Measurements from ENCODE around the gene ORM1. TPM values are rescaled to one million over a fixed set of nuclear protein-coding genes. Genes with fewer than 3 reads are reported as not detected.

Gene ORM1
- total and polyA plus RNA-seq, 2 of the 8 experiments (the other 6 are each of a cell fraction or from before 2014, with no cell fraction given): 0.32 TPM; not detected in 1

GRCh38 chr9:114351932-114352331 is 29.0 kb downstream of the ORM1 start (continued):
- no peak for TF ChIP-seq USF2 (IDR thresholded peaks at IDR 0.05; ENCODE audit: low read length)
- no peak for TF ChIP-seq SP2 (IDR thresholded peaks at IDR 0.05; ENCODE audit: low read length)
- no peak for TF ChIP-seq TAF7 (optimal IDR thresholded peaks at IDR 0.05; ENCODE audit: borderline replicate concordance, low read depth, low read length)
- TF ChIP-seq HDAC2 (IDR thresholded peaks at IDR 0.05; ENCODE audit: borderline replicate concordance in 1 of 2, low read depth in 2 of 2, low read length in 2 of 2): no peak

Measured in H1 (cell line).